Gastroesophageal sphincter (tissue), 4 donors: ENCODE data around the gene UMPS. TPM values are rescaled to one million over a fixed set of nuclear protein-coding genes. Genes with fewer than 3 reads are reported as not detected.

Experiments used
- ATAC-seq: fragments of 150-250 bp; one replicate; pipeline ENCODE4 v1.9.1; 2016; ENCODE audit warnings: mild to moderate bottlenecking, moderate library complexity
- H3K27ac ChIP-seq, 4 donors: fragments of 200-600 bp; sonication (generic) in 3 of 4; 1 replicate in 3 of 4; 2 replicates in 1 of 4; pipeline ENCODE4 v1.5.1; 2016 to 2019
- H3K27me3 ChIP-seq: fragments of 200-600 bp; sonication (generic); one replicate; pipeline ENCODE4 v1.5.1; 2019
- H3K36me3 ChIP-seq, 2 donors: fragments of 200-600 bp; sonication (generic); one replicate each; pipeline ENCODE4 v1.5.1; 2019; ENCODE audit warnings: control low read depth in 1 of 2
- H3K4me1 ChIP-seq, 3 donors: fragments of 200-600 bp; sonication (generic); 1 replicate in 2 of 3; 2 replicates in 1 of 3; pipeline ENCODE4 v1.5.1; 2016 to 2019; ENCODE audit warnings: control low read depth in 2 of 3
- H3K4me3 ChIP-seq, 2 donors: fragments of 200-600 bp; sonication (generic); one replicate each; pipeline ENCODE4 v1.5.1; 2019; ENCODE audit warnings: mild to moderate bottlenecking in 1 of 2, moderate library complexity in 1 of 2
- H3K9me3 ChIP-seq, 3 donors: fragments of 200-600 bp; sonication (generic); one replicate each; pipeline ENCODE4 v1.5.1; 2017 to 2019; ENCODE audit warnings: control low read depth in 2 of 3
- EP300 ChIP-seq: sonication (generic); formaldehyde crosslinking; IDR thresholded peaks from one replicate; pipeline ENCODE4 v1.6.1; 2017; ENCODE audit warnings: antibody characterized with exemption, mild to moderate bottlenecking
- POLR2A ChIP-seq, 2 donors: fragments of 450-650 bp; IDR thresholded peaks; one replicate each; pipeline ENCODE4 v1.6.1; 2017; ENCODE audit warnings: antibody characterized with exemption in 2 of 2, mild to moderate bottlenecking in 2 of 2, moderate library complexity in 1 of 2
- POLR2AphosphoS5 ChIP-seq: sonication (generic); formaldehyde crosslinking; IDR thresholded peaks from one replicate; pipeline ENCODE4 v1.6.1; 2017; ENCODE audit warnings: antibody characterized with exemption
- WGBS, 2 donors: methylation state at CpG; one replicate each; pipeline ENCODE4 v1.1.5; 2018; ENCODE audit warnings: low coverage in 1 of 2; 5-methylcytosine and 5-hydroxymethylcytosine counted together
- total RNA-seq, 4 donors: library from RNA; depleted of rRNA; stranded (reverse); fragments of >200 nt; gene quantifications; one replicate each; pipeline ENCODE4 v1.1.0, GENCODE V29; 2016
- TF ChIP-seq, protein P1 (sequence below), 4 experiments: fragments of 200-600 bp in 2 of 4; fragments of 450-650 bp in 2 of 4; sonication (generic) in 1 of 4; IDR thresholded peaks; one replicate each; pipeline ENCODE4 v1.5.1; 2017 to 2019; ENCODE audit warnings: antibody characterized with exemption in 4 of 4, mild to moderate bottlenecking in 2 of 4, moderate library complexity in 2 of 4

Gene UMPS
- total RNA-seq, 4 donors from 2014 or later = 18.5 to 24.3 (median 20.7) TPM

- no peak overlapping the region for H3K4me3 ChIP-seq
- peak; percentile 4 for ATAC-seq
- WGBS, 2 donors = 40 to 65% methylated on average over 2 of the region's 4 CpGs
Observed at GRCh38 chr3:124791142-124791541, 60.9 kb downstream of the UMPS start.

DNA sequence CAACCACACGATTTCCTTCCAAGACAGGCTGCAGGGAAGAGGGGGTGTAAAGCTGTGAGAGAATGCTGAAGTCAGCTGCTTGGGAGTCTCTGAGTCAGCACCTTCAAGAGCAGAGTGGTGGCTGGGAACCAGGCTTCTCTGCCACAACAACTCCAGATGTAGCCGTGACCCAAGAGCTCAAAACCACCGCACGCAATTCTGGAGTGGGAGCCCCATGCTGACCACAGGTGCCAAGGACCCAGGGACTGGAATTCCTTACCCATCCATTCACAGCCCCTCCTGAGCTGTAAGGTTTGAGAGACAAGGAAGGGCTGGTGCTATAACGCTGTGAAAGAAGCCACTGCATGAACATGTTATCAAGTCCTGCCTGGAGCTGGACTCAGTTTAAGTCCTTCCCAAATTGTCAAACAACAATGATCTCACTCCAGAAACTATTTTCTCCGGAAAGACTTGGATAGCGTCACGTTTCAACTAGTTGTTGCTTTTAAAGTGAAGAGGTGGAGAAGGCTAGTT, 61.4 kb downstream of the UMPS start:
- H3K27me3 ChIP-seq = no peaks in the 10 kb centered on the region
- H3K27ac ChIP-seq = peak overlapping the region in 3 of 4 donors; percentile 44 to 69 (median 53)
- no peak for TF ChIP-seq POLR2A (IDR thresholded peaks at IDR 0.05)
- peak; percentile 10 for TF ChIP-seq POLR2AphosphoS5
- TF ChIP-seq, protein P1, sequence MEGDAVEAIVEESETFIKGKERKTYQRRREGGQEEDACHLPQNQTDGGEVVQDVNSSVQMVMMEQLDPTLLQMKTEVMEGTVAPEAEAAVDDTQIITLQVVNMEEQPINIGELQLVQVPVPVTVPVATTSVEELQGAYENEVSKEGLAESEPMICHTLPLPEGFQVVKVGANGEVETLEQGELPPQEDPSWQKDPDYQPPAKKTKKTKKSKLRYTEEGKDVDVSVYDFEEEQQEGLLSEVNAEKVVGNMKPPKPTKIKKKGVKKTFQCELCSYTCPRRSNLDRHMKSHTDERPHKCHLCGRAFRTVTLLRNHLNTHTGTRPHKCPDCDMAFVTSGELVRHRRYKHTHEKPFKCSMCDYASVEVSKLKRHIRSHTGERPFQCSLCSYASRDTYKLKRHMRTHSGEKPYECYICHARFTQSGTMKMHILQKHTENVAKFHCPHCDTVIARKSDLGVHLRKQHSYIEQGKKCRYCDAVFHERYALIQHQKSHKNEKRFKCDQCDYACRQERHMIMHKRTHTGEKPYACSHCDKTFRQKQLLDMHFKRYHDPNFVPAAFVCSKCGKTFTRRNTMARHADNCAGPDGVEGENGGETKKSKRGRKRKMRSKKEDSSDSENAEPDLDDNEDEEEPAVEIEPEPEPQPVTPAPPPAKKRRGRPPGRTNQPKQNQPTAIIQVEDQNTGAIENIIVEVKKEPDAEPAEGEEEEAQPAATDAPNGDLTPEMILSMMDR (IDR thresholded peaks at IDR 0.05) = no peak
- TF ChIP-seq EP300 = no peak
- 24 to 28% methylated on average over 4 of the region's 8 CpGs for WGBS, 2 donors
- H3K4me1 ChIP-seq = peaks cover 6 to 50% (median 10%) of the 10 kb centered on the region in 3 donors
- peaks cover 0 to 42% of the 10 kb centered on the region in 2 donors for H3K36me3 ChIP-seq
- peak; percentile 72 for ATAC-seq
- no peak overlapping the region for H3K4me3 ChIP-seq
- H3K9me3 ChIP-seq = no peaks in the 10 kb centered on the region

More at GRCh38 chr3:124791142-124791541, 60.9 kb downstream of the UMPS start:
- peaks cover 0 to 37% of the 10 kb centered on the region in 2 donors for H3K36me3 ChIP-seq
- TF ChIP-seq POLR2A (IDR thresholded peaks at IDR 0.05) (no peak), POLR2AphosphoS5 (no peak), EP300 (no peak)
- TF ChIP-seq, protein P1 (IDR thresholded peaks at IDR 0.05) = no peak
- H3K9me3 ChIP-seq = no peaks in the 10 kb centered on the region
- peaks cover 9 to 56% (median 16%) of the 10 kb centered on the region in 3 donors for H3K4me1 ChIP-seq
- no peaks in the 10 kb centered on the region for H3K27me3 ChIP-seq
- peak overlapping the region in 3 of 4 donors; percentile 44 to 69 (median 53) for H3K27ac ChIP-seq

GRCh38 chr3:124792341-124793040, 62.2 kb downstream of the UMPS start:
- TF ChIP-seq POLR2A (IDR thresholded peaks at IDR 0.05) (no peak), EP300 (no peak), POLR2AphosphoS5 (no peak)
- TF ChIP-seq, protein P1 (IDR thresholded peaks at IDR 0.05) = no peak
- H3K4me1 ChIP-seq = peaks cover 0 to 42% (median 4%) of the 10 kb centered on the region in 3 donors
- ATAC-seq = no peak
- no peak overlapping the region for H3K4me3 ChIP-seq
- peaks cover 0 to 47% of the 10 kb centered on the region in 2 donors for H3K36me3 ChIP-seq
- H3K27me3 ChIP-seq = no peaks in the 10 kb centered on the region
- WGBS, 2 donors = 74 to 84% methylated on average over 5 to 7 of the region's 7 CpGs
- no peaks in the 10 kb centered on the region for H3K9me3 ChIP-seq
- peak overlapping the region in 2 of 4 donors; percentile 53 to 69 for H3K27ac ChIP-seq

GRCh38 chr3:124793054-124793739, 62.9 kb downstream of the UMPS start:
- Histone ChIP-seq H3K27ac (peak overlapping the region in 2 of 4 donors; percentile 53 to 69), H3K4me3 (no peak overlapping the region), H3K36me3 (peaks cover 0 to 49% of the 10 kb centered on the region in 2 donors), H3K9me3 (no peaks in the 10 kb centered on the region), H3K4me1 (peaks cover 0 to 35% (median 0%) of the 10 kb centered on the region in 3 donors), H3K27me3 (no peaks in the 10 kb centered on the region)
- ATAC-seq = no peak
- 33 to 100% methylated on average over 1 of the region's 6 CpGs for WGBS, 2 donors
- TF ChIP-seq, protein P1 (IDR thresholded peaks at IDR 0.05) = no peak
- TF ChIP-seq POLR2A (IDR thresholded peaks at IDR 0.05) = no peak
- no peak for TF ChIP-seq POLR2AphosphoS5
- TF ChIP-seq EP300 = no peak
